GM19328 (cell line): ENCODE data around the gene PKP1.

Experiments
- ATAC-seq: cut with Tn5 transposase; IDR thresholded peaks from one replicate; pipeline ENCODE4 v1.9.1; 2021; ENCODE audit warnings: mild to moderate bottlenecking, moderate library complexity; ENCODE audit not compliant: unreplicated experiment

The PKP1 gene

DNA sequence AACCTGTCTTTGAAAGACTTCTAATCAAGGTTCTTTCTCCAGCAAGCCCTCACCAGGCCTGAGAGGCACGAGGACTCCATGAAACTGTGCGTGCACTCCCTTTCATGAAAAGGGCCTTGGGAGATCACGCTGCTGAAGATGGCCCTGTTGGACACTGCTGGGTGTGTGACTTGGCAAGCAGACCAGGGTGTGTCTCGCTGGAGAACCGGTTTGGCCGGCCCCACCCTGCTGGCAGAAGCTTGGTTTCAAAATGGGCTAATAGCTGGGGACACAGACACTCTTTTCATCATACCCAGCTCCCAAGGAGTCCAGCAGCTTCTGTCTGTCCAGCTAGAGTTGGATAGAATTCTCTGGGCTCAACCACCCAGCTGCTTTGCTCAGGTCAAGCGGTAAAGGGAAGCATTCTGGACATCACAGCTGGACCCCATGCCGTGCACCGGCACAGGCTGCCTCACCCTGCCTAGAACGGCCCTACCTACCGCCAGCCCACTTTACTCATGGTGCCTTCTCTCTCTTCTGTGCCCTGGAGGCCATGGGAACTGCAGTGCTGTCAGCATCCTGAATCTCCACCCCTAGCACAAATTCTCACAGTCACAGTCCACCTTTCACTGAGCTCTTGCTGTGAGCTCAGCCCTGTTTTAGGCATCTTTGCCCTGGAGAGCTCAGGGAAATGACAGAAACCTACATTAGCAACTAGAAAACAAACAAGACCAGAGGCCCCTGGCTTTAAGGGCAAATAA lies 24.6 kb downstream of the PKP1 start:
- no peak for ATAC-seq

- no peak for ATAC-seq
These were observed 26.1 kb downstream of the PKP1 start for GRCh38 chr1:201309416-201309815.

GRCh38 chr1:201310251-201310985 lies 27.1 kb downstream of the PKP1 start:
- no peak for ATAC-seq

GRCh38 chr1:201310986-201311355 lies 27.7 kb downstream of the PKP1 start:
- no peak for ATAC-seq

DNA sequence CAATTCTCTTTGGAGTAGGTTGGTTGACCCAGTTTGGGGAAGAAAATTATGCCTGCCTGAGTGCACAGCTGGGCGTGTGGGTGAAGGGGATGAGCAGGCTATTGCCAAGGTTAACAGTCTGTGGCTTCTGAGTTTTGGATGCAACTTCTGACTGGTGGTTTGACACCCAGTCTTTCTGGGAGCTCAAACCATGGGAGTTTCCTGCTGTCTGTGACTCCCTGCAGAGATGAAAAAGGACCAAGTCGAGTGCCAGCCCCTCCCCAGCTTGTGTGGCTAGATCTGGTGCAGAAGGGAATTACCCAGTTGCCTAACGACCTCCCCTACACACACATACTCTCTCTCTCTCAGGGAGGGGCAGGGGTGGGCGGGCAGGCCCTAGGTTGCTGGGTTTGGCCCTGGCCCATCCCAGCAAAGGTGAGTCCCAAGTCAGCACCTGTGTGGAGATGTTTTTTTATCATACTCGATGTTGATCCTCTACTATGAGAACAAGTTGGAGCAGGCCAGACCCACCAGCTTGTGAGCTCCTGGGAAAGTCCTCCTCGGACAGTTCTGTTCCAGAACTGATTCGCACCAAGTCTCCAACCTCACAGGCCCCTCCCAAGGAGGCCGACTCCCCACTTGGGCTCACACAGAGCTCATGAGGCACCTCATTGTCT lies 28.2 kb downstream of the PKP1 start:
- no peak for ATAC-seq

GRCh38 chr1:201312298-201312697 lies 29.0 kb downstream of the PKP1 start:
- no peak for ATAC-seq

DNA sequence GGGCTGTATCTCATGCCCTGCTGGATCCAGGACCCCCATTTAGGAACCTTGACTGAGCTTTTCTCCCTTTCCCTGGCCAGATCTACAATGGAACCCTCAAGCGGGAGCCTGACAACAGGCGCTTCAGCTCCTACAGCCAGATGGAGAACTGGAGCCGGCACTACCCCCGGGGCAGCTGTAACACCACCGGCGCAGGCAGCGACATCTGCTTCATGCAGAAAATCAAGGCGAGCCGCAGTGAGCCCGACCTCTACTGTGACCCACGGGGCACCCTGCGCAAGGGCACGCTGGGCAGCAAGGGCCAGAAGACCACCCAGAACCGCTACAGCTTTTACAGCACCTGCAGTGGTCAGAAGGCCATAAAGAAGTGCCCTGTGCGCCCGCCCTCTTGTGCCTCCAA lies 29.8 kb downstream of the PKP1 start:
- no peak for ATAC-seq

GRCh38 chr1:201316556-201316955 lies 33.2 kb downstream of the PKP1 start:
- no peak for ATAC-seq

GRCh38 chr1:201317551-201317950 lies 34.2 kb downstream of the PKP1 start:
- no peak for ATAC-seq

GRCh38 chr1:201318504-201319340 lies 35.4 kb downstream of the PKP1 start:
- no peak for ATAC-seq

DNA sequence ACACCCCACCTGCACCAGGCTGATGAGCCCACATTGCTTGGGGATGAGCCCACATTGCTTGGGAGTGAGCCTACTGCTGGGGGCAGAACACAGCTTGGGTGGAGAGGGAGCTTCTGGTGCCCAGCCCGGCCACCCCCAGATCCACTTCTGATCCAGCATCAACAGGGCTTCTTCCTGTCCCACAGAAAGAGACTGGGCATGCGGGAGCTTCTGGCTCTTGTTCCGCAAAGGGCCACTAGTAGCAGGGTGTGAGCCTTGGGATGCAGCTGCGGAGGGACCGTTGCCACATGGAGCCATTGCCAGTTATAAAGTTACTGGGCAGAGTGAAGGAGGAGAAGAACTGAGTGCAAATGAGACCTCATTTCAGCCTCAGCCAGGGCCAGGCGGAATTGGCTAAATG lies 36.3 kb downstream of the PKP1 start:
- ATAC-seq: no peak

GRCh38 chr1:201320168-201320788 lies 37.0 kb downstream of the PKP1 start:
- no peak for ATAC-seq

DNA sequence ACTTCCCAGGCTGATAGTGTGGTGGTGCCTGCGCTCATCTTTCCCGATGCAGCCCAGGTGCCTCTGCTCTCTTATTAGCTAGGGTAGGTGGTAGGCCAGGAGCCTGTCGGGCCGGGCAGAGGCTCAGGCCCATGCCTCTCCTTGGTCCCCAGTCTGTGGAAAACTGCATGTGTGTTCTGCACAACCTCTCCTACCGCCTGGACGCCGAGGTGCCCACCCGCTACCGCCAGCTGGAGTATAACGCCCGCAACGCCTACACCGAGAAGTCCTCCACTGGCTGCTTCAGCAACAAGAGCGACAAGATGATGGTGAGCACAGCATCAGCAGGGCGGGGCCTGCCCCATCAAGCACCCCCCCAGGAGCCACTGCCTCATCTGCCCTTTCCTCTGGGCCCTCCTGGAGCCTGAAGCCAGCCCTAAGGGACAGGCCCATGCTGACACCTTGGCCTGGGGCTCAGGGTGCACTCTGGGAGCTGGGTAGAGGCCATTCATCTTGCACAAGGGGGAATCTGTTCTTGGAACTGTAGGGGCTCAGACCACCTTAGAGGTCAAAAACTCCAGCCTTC lies 38.6 kb downstream of the PKP1 start:
- no peak for ATAC-seq

DNA sequence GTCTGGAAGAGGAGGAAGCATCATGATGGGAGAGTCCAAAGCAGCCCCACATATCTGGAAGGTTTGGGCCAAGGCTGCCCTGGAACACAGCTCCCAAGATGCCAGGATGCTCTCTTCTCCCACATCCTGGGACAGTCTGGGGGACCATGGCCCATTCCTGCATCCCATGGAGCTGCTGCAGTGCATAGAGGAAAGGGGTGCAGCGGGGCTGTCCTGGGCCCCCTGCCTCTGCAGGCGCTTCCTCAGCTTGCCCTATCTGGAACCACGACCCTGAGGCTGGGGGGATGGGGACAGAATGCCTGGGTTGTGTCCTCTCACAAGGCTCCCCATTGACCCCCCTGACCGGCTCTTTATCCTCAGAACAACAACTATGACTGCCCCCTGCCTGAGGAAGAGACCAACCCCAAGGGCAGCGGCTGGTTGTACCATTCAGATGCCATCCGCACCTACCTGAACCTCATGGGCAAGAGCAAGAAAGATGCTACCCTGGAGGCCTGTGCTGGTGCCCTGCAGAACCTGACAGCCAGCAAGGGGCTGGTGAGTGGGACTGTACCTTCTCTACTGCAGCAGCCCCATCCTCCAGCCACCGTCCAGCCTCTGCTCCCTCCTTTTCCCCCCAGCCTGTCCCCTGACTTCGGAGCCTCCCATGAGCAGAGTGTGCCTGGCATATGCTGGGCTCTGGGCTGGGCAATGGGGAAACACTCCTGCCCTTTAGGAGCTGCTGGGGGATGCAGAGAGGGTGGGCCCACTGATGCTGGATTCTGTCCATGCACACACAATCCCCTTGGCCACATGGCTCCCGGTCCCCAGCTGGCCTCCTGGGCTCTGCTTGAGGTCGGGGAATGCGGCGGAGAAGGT lies 39.6 kb downstream of the PKP1 start:
- no peak for ATAC-seq

DNA sequence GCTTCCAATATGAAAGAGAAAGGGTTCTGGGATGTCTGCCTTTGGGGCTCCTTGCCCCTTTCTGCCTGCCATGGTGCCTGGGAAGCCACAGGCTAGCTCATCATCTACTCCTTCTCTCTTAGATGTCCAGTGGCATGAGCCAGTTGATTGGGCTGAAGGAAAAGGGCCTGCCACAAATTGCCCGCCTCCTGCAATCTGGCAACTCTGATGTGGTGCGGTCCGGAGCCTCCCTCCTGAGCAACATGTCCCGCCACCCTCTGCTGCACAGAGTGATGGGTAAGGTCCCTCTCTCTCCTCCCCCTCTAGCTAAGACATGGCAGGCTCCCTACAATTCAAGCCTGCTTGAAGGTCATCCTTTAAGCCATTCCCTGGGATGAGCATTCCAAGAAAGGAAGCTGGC lies 41.0 kb downstream of the PKP1 start:
- no peak for ATAC-seq

DNA sequence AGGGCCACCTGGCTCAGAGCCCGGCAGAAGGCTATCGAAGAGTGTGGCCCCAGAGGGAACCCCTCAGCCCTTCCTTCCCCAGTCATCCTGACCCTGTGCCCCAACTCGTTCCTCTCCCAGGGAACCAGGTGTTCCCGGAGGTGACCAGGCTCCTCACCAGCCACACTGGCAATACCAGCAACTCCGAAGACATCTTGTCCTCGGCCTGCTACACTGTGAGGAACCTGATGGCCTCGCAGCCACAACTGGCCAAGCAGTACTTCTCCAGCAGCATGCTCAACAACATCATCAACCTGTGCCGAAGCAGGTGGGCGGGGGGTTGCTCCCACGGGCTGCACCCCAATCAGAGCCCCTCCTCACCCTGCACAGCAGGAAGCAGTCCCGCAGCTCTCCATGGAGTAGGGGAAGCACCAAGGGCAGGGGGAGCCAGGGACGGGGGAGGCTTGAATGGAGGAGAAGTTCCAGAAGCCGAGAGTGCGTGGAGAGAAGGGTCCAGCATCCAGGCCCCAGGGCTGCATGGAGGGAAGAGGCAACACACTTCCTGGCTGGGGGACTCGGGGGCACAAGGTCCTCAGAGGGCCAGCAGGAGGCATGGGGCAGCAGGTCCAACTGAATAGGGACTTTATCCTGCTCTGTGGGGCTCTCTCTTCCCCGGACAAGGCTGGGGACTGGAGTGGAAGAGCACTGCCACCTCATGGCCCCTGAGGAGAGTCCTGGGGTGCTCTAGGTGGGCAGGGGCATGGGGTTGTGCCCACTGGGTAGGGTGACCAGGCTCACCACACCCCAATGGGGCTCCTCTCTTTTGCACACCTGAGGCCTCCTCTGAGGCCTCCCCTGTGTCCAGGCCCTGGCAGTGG lies 41.7 kb downstream of the PKP1 start:
- no peak for ATAC-seq

- no peak for ATAC-seq
These were observed 42.4 kb downstream of the PKP1 start for GRCh38 chr1:201325678-201326060.

DNA sequence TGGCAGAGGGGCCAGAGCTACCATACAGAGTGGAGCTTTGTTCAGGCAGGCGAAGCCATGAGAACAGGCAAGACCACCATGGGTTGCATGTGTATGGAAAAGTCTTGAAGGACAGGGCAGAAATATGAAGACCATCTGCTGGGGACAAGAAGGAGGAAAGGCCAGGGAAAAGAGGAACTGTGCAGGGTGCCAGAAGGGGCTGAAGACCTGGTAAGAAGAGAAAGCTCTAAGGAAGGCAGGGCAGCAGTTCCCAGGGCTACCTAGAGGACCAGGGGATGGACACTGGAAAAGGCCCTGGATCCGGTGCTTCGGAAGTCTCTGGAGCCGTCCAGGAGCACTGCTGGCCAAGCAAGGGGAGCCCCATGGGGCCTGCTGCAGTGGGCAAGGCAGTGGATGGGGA lies 43.4 kb downstream of the PKP1 start:
- ATAC-seq: no peak
